ENCODE results near the gene KIAA1328. TPM values are rescaled to one million over a fixed set of nuclear protein-coding genes. Genes with fewer than 3 reads are reported as not detected.

KIAA1328 gene
- total and polyA plus RNA-seq, 9 of the 15 experiments (the other 6 are each of a cell fraction or from before 2014, with no cell fraction given) = 4.0 to 8.6 (median 7.4) TPM

GRCh38 chr18:36814994-36815393, 13.9 kb upstream of the KIAA1328 start (continued):
- TF ChIP-seq E2F6 (IDR thresholded peaks at IDR 0.05; ENCODE audit: borderline replicate concordance in 1 of 2, extremely low read depth in 1 of 2, insufficient read depth in 1 of 2, insufficient read length in 1 of 2, low read depth in 1 of 2, low read length in 1 of 2, poor library complexity in 1 of 2, severe bottlenecking in 1 of 2) = no peak
- TF ChIP-seq, protein P1, sequence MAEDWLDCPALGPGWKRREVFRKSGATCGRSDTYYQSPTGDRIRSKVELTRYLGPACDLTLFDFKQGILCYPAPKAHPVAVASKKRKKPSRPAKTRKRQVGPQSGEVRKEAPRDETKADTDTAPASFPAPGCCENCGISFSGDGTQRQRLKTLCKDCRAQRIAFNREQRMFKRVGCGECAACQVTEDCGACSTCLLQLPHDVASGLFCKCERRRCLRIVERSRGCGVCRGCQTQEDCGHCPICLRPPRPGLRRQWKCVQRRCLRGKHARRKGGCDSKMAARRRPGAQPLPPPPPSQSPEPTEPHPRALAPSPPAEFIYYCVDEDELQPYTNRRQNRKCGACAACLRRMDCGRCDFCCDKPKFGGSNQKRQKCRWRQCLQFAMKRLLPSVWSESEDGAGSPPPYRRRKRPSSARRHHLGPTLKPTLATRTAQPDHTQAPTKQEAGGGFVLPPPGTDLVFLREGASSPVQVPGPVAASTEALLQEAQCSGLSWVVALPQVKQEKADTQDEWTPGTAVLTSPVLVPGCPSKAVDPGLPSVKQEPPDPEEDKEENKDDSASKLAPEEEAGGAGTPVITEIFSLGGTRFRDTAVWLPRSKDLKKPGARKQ (CRISPR knock-in tag; IDR thresholded peaks at IDR 0.05) = no peak
- no peak for TF ChIP-seq ZFP30 (CRISPR knock-in tag; IDR thresholded peaks at IDR 0.05; ENCODE audit: borderline replicate concordance)
- no peak for TF ChIP-seq SIN3B (IDR thresholded peaks at IDR 0.05; ENCODE audit: low read depth)
- TF ChIP-seq SAP30 (IDR thresholded peaks at IDR 0.05; ENCODE audit: borderline replicate concordance, insufficient read depth, low read depth, low read length, poor library complexity, severe bottlenecking) = no peak
- no peak for TF ChIP-seq ZNF696 (CRISPR knock-in tag; conservative IDR thresholded peaks at IDR 0.05)
- TF ChIP-seq RFX1 (IDR thresholded peaks at IDR 0.05) = peak; percentile 63
- TF ChIP-seq NKRF (IDR thresholded peaks at IDR 0.05; ENCODE audit: borderline replicate concordance) = no peak
- TF ChIP-seq CEBPB (tag; IDR thresholded peaks at IDR 0.05) = no peak
- TF ChIP-seq IRF2 (CRISPR knock-in tag; IDR thresholded peaks at IDR 0.05) = no peak
- TF ChIP-seq, protein P2, sequence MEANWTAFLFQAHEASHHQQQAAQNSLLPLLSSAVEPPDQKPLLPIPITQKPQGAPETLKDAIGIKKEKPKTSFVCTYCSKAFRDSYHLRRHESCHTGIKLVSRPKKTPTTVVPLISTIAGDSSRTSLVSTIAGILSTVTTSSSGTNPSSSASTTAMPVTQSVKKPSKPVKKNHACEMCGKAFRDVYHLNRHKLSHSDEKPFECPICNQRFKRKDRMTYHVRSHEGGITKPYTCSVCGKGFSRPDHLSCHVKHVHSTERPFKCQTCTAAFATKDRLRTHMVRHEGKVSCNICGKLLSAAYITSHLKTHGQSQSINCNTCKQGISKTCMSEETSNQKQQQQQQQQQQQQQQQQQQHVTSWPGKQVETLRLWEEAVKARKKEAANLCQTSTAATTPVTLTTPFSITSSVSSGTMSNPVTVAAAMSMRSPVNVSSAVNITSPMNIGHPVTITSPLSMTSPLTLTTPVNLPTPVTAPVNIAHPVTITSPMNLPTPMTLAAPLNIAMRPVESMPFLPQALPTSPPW (CRISPR knock-in tag; IDR thresholded peaks at IDR 0.05) = no peak
- no peak for TF ChIP-seq EZH2 (IDR thresholded peaks at IDR 0.05; ENCODE audit: borderline replicate concordance, low read depth, low read length)
- no peak for TF ChIP-seq KLF13 (tag; IDR thresholded peaks at IDR 0.05; ENCODE audit: borderline replicate concordance, low read depth)
- TF ChIP-seq ZNF212 (CRISPR knock-in tag; IDR thresholded peaks at IDR 0.05) = no peak
- TF ChIP-seq, protein P3, sequence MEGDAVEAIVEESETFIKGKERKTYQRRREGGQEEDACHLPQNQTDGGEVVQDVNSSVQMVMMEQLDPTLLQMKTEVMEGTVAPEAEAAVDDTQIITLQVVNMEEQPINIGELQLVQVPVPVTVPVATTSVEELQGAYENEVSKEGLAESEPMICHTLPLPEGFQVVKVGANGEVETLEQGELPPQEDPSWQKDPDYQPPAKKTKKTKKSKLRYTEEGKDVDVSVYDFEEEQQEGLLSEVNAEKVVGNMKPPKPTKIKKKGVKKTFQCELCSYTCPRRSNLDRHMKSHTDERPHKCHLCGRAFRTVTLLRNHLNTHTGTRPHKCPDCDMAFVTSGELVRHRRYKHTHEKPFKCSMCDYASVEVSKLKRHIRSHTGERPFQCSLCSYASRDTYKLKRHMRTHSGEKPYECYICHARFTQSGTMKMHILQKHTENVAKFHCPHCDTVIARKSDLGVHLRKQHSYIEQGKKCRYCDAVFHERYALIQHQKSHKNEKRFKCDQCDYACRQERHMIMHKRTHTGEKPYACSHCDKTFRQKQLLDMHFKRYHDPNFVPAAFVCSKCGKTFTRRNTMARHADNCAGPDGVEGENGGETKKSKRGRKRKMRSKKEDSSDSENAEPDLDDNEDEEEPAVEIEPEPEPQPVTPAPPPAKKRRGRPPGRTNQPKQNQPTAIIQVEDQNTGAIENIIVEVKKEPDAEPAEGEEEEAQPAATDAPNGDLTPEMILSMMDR (IDR thresholded peaks at IDR 0.05 in 2 of 3, conservative IDR thresholded peaks at IDR 0.05 in 1 of 3; ENCODE audit: insufficient read depth in 2 of 3, low read depth in 1 of 3, low read length in 3 of 3) = 0 out of 6 replicates have a peak, but pooled peaks of 1 of the 3 experiments have one; percentile 15
- TF ChIP-seq FUS (optimal IDR thresholded peaks at IDR 0.05; ENCODE audit: low read depth, low read length) = no peak
- TF ChIP-seq POLR2G (IDR thresholded peaks at IDR 0.05; ENCODE audit: low read depth, low read length) = no peak
- TF ChIP-seq ZNF316 (IDR thresholded peaks at IDR 0.05) = no peak
- no peak for TF ChIP-seq MED1 (CRISPR knock-in tag; IDR thresholded peaks at IDR 0.05; ENCODE audit: borderline replicate concordance)
- TF ChIP-seq NFRKB (IDR thresholded peaks at IDR 0.05; ENCODE audit: low read depth) = no peak
- no peak for TF ChIP-seq MECOM (CRISPR knock-in tag; IDR thresholded peaks at IDR 0.05)

All from K562 (cell line).